GM12864 (cell line): Measurements from ENCODE around the gene TMEM131L.

Experiments
- DNase-seq: peaks from one replicate; pipeline ENCODE4 v3.0.0-alpha.2; 2011; ENCODE audit warnings: low read depth
- H3K4me3 ChIP-seq: 2 replicates; pipeline ENCODE4 v1.5.1; 2011; ENCODE audit warnings: mild to moderate bottlenecking, low read depth, low read length, control low read depth
- TF ChIP-seq, protein P1 (sequence below): IDR thresholded peaks from 2 replicates; pipeline ENCODE4 v1.5.1; 2011; ENCODE audit warnings: low read depth, mild to moderate bottlenecking, moderate library complexity, low read length, control low read depth, inconsistent platforms; ENCODE audit errors: missing control alignments

The TMEM131L gene

DNA sequence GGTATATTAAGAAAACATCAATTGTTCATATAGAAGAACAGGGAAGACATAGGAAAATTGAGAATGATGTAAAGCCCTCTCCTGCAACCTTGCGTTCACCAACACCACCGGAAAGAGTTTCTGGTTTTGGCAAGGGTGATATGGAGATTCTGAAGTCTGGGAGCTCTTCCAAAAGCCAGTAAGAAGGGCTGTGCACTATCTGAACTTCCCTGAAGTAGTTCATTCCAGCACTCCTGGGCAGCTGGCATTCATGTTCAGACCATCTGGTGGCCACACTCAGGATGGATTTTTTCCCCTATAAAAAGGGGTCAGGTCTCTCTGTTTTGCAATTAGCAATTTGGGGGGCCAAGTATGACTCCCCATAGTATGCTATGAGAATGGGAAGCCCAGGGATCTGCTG, 202.5 kb downstream of the TMEM131L start:
- no peak for DNase-seq
- TF ChIP-seq, protein P1, sequence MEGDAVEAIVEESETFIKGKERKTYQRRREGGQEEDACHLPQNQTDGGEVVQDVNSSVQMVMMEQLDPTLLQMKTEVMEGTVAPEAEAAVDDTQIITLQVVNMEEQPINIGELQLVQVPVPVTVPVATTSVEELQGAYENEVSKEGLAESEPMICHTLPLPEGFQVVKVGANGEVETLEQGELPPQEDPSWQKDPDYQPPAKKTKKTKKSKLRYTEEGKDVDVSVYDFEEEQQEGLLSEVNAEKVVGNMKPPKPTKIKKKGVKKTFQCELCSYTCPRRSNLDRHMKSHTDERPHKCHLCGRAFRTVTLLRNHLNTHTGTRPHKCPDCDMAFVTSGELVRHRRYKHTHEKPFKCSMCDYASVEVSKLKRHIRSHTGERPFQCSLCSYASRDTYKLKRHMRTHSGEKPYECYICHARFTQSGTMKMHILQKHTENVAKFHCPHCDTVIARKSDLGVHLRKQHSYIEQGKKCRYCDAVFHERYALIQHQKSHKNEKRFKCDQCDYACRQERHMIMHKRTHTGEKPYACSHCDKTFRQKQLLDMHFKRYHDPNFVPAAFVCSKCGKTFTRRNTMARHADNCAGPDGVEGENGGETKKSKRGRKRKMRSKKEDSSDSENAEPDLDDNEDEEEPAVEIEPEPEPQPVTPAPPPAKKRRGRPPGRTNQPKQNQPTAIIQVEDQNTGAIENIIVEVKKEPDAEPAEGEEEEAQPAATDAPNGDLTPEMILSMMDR = no peak
- H3K4me3 ChIP-seq = no peak overlapping the region

DNA sequence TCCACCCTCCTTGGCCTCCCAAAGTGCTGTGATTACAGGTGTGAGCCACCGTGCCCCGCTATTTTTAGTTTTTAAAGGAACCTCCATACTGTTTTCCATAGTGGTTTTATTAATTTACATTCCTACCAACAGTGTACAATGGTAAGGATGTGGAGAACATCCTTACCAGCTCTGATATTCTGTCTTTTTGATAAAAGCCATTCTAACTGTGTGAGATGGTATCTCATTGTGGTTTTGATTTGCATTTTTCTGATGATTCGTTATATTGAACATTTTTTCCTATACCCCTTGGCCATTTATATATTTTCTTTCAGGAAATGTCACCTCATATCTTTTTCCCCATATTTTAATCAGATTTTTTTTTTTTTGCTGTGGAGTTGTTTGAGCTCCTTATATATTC, 203.7 kb downstream of the TMEM131L start:
- no peak for DNase-seq
- H3K4me3 ChIP-seq = no peak overlapping the region
- TF ChIP-seq, protein P1 = no peak

DNA sequence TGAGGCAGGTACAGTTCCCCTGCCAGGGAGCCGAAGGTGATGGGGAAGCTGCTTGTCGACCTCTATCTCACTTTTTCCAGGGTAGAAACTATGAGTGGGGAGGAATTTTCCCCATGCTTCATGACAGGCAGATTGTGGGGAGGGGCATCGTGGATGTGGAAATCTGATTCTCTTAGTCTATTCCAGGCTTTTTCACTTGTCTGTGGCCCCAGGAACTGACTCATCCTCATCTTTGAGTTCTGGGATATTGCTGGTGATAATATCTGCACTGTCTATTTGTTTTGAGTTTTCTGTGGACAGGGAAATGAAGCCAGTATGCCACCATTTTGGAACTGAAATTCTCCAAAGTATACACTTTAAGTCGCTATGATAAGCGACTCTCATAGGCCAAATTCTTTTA, 210.3 kb downstream of the TMEM131L start:
- no peak for DNase-seq

DNA sequence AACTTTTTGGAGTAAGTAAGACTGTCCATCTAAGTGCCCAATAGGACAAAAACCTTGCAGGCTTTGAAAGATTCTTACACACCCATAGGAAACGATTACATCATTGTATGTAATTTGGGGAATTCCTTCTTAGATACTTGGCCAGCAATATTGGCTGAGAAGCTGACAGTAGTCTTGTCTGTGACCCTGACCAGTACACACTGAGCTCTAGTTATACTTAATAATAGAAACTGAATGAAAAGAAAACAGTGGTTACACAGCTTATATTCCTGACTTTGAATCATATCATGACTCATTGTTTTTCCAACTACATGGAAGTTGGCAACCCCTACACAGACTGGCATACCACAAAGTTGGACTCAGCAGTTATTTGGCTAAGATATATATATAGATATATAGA, 210.8 kb downstream of the TMEM131L start:
- DNase-seq = no peak
- TF ChIP-seq, protein P1 = no peak
- H3K4me3 ChIP-seq = no peak overlapping the region

More for the DNA sequence above, 210.3 kb downstream of the TMEM131L start:
- TF ChIP-seq, protein P1 = no peak
- H3K4me3 ChIP-seq = no peak overlapping the region

DNA sequence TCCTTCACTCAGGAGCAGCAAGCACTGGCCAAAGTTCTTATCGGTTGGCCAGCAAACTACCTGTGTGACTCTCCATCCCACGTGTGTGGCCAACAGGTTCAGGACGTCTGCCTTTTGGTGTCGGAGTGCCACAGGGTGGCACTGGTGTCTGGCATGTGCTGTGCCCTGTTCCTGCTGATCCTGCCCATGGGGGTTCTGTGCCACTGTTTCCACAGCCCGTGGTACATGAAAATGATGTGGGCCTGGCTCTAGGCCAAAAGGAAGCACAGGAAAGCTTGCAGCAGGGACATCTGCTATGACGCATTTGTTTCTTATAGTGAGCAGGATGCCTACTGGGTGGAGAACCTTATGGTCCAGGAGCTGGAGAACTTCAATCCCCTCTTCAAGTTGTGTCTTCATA, 213.3 kb downstream of the TMEM131L start:
- DNase-seq = no peak
- TF ChIP-seq, protein P1 = no peak
- no peak overlapping the region for H3K4me3 ChIP-seq

DNA sequence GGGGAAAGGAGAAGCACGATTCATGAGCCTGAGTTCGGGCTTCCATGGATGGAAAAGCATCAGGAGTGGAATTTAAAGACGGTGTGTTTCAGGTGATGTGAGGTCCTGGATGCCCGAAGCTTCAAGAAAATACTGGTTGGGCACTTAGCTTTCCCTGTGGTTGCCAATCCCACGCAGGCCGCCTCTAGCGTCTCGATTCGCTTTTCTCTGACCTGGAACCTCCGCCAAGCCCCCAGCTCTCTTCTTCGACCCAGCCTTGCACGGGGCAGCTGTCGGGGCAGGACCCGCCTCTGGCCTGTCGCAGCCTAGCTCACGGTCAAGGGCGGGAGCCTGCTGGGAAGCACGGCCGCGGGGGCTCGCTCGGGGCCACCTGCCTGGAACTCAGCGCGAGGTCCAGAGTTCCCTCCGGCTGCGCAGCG, 217.6 kb downstream of the TMEM131L start:
- peak overlapping the region; percentile 40 for H3K4me3 ChIP-seq
- TF ChIP-seq, protein P1 = no peak
- no peak for DNase-seq

DNA sequence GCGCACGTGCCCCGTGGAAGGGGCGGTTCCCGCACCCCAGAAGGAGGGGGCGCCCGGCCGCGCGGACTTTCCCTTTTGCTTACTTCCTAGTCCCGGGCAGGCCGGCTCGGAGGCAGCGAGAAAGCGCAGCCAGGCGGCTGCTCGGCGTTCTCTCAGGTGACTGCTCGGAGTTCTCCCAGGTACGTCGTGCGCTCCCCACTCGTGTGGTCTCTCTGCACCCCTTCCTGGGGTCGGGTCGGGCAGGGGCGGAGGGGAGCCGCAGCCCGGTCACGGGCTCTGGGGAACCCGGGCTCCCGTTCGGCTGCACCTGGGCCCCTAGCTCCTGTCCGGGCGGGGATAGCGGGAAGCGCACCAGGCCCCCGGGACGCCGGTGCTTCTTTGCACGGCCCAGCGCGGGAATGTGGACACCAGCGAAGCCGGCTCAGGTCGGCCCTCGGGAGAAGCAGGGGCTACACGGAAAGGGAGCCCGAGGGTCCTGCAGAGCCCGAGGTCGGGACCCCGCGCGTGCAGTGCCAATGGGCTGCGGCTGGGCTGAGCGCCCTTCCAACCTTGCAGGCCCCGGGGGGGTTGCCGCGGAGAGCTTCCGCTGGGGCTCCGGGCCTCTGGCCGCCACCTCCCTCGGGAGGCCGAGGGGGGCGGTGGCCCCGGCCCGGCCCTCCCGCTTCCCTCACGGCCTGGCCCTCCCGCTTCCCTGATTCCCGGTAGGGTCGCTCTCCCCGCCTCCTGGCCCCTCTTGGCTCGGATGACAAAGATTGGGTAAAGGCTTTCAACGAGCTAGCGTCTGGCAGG, 218.2 kb downstream of the TMEM131L start, which contains the start of gene TLR2:
Gene TLR2, plus strand, starts transcription at position 99 of the 789 bp plus-strand sequence. CDS start 18,628 bp downstream, outside the sequence.
- peak within 1 kb of the TSS; percentile 40 for H3K4me3 ChIP-seq
- TF ChIP-seq, protein P1 = no peak
- no peak for DNase-seq
